NCI-H226 (cell line): ENCODE data around the gene TMEM107.

Source experiments
- DNase-seq: peaks from one replicate; pipeline ENCODE4 v3.0.0-alpha.2; 2015

Gene TMEM107

DNA sequence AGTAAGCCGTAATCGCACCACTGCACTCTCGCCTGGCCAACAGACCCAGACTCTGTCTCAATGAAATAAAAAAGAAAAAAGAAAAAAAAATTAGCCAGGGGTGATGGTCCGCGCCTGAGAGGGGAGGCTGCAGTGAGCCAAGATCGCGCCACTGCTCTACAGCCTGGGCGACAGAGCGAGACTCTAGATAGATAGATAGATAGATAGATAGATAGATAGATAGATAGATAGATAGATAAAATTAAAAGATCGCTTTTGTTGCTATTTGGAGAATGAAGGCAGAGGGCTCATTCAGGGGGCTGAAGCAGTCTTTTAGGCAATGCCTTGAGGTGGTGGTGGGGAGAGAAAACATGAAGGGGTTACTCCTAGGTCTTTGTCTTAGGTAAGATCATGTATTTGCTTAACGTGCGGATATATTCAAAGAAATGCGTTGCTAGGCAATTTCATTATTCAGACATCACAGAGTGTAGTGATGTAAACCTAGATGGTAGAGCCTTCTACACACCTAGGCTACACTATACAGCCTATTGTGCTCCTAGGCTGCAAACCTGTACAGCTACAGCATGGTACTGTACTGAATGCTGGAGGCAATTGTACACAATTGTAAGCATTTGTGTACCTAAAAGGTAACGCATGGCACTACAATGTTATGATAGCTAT, 47.9 kb downstream of the TMEM107 start:
- DNase-seq: no peak

DNA sequence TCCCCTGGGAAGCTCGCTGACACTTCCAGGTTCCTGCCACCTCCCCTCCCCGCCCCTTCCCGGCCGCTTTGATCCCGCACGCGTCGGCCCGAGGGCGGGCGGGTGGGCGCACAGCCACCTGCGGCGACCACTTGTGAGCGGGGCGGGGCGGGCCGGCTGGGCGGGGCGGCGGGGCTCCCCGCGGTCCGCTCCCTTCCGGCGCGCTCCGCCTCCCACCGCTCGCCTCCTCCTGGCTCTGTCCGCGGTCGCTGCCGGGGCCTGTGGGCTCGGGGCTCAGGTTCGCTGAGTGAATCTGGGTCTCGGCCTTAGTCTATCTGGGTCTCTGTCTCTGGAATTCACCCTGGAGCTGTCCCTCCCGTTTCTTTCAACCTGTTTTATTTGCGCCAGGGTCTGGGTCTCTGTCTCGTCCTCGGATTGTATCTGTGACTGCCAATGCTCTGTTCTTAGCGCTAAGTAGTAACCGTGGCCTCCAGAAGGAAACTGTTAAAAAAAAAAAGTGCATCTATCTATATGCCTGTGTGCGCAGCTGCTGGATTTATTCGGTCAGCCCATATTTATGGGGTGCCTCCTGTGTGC, 49.6 kb downstream of the TMEM107 start:
- peak; percentile 47 for DNase-seq

DNA sequence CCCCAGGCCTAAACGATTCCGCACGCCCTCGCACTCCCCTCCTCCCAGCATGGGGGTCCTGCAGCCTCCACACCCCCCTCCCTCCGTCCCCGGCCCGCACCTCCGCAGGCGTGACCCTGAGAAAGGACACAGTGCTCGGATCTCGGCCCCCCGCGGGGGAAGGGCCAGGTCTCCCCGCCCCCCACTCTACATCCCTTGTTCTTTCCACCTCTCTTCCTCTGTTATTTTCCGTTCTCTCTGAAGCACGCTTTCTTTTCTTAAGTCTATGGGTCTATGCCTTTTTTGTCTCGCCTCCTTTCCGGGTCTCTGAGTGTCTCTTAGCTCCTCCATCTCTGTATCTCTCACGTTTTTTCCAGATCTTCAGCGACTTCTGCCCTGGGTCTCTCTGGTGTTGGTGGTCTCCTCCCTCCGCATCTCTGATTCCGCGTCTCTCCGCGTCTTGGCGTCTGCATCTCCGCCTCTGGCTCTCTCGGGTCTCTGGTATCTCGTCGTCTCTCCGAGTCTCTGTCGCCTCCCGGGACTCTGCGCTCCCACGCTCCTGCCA, 50.2 kb downstream of the TMEM107 start:
- DNase-seq: peak; percentile 32

DNA sequence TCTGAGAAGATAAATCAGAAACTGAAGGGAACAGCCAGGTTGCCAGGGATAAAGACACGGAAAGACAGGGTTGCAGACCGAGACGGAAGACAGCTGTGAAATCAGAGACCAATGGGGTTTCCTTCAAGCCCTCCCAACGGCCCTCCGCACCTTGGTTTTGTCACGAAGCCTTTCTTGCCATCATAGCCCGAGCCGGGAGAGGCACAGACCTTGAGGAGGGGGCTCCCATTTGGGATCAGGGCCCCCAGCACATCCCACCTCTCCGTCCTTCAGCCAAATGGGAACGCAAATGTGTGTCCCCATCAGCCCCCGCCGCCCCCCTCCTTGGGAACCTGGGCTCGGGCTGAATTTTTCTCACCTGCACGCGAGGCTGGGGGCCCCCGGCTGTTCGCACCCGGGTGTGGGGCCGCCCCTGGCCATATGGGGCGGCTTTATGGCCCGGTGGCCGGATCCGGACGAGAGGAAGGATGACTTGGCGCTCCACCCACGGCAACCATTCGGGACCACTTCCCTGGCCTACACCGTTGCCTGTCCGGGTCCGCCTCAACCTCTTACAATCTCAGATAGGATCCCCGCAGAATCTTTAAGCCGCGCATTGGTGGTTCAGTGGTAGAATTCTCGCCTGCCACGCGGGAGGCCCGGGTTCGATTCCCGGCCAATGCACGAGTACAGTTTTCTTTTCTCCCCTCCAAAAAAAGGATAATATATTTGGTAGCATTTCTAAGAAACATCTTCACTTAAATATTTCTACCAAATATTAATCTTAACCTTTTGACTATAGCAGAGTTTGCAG, 50.8 kb downstream of the TMEM107 start:
- DNase-seq: peak; percentile 54

DNA sequence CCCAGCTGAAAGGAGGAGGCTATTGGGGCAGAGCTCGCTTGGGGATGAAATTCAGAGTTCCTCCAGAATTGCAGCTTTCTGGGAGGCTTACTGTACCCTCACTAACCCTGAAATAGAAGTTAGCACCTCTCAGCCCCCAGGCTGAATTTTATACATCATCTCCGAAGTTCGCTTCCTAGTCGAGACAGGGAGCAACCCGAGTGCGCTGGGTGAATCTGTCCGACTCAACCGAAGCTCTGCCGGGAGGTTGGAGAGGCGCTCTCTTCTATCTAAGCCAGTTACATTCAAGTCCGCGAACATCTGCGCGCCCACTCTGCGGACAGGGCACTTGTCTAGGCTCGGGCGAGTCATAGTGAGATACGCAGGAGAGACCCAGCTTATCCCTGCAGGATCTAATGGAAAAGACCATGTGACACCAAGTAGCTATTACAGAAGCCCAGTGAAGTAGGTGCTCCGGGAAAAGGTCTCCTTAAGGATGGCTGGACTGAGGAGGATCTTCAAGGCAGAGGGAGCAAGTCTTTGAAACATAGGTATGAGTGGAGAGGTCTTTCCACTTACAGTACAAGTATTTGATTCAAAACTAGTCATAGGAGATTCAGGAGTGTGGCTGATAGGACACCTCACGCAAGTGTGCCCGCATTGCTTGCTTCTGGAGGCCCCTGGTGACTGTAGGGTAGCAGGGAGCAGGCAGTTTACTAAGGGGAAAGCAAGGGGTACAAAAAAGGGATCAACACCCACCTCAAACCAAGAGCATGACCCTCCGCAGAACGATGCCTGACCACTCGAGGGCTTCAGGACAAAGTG, 51.6 kb downstream of the TMEM107 start:
- peak; percentile 36 for DNase-seq

DNA sequence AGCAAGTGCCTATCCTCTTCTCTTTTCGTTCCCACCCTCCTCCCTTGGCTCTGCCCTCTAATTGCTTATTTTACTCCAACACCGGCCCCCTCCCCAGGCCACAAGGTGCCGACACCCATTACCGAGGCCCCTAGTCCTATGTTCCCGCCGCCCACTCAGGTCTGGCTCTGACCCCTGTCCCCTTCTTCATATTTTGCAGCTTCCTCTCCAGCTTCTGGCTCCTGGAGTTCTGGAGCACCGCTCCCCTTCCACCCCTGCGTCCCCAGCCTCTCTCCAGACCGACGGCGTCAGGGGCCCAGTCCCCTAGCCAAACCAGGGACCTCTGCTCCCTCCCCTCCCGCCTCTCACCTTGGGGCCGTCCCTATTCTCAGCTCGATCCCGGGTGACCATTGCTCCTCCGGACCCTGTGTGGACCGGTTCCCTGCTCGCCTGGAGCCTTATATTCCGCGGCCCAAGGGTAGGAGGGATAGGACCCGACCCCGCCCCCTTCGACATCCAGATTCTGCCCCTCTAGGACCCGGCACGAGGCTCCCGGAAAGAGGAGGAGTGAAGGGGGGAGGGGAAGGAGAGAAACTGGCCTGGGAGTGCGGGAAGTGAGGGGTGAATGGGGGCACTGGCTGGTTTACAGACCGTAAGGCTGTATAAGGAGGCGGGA, 52.4 kb downstream of the TMEM107 start, which contains the start of gene HES7:
Gene HES7, minus strand, starts transcription at position 412 of the 655 bp plus-strand sequence. Its CDS starts 22 bp downstream, at position 390.
- DNase-seq: no peak

DNA sequence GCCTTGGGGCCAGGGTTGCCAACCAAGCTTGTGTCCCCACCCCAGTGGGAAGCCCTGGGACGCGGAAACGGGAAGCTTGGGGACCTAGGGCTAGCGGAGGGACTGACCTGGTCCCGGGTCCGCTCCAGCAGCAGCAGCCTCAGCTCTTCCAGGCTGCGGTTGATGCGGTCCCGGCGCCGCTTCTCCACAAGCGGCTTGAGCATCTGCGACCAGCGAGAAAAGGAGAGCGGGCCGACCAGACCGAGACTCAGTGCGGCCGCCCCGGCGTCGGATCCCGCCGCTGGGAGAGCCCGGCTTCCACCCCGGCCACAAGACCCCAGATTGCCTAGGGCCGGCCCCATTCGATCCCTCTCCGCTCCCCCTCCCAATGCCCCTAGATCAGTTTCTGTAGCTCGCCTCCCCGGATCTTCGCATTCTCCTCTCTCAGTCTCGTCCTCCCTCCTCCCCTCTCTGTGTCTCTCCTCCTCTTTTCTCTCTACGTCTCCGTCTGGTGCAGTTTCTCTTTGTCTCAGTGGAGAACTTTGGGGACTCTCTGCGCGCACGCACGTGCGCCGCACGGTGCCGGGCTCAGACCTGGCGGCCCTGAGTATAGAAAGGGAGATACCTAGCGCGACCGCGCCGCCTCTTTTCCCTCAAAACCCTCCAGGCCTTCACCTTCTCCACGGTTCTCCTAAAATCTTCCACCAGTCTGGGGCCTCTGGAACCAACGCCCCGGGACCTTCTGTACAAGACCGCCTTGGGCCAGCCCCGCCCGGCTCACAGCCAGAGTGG, 53.1 kb downstream of the TMEM107 start:
- DNase-seq: no peak
